ENCODE results near the gene EHBP1. TPM values are rescaled to one million over a fixed set of nuclear protein-coding genes. Genes with fewer than 3 reads are reported as not detected.

Gene EHBP1
- total and polyA plus RNA-seq, 2 donors (not counting 1 experiment from before 2014, with no cell fraction given): 129 to 191 TPM

DNA sequence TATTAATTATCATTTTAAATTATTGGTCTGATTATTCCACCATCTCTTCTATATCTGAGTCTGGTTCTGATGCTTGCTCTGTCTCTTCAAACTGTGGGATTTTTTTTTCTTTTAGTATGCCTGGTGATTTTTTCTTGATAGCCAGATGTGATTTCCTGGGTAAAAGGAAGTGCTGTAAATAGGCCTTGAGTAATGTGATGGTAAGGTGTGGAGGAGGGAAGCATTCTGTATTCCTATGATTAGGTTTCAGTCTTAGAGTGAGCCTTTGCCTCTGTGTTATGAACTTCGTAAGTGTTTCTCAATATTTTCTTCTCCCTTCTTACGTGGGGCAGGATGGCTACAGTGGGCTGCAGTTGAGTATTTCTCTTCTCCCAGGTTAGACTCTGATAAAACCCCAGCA is 103.0 kb downstream of the EHBP1 start:
- Histone ChIP-seq H2AFZ (ENCODE audit: low read length) (no peak overlapping the region), H4K20me1 (ENCODE audit: control insufficient read depth, extremely low read depth, insufficient read depth, low read length) (no peaks in the 10 kb centered on the region), H3K9me3 (ENCODE audit: control insufficient read depth, insufficient read depth, low read depth, low read length) (no peaks in the 10 kb centered on the region), H3K79me2 (ENCODE audit: control insufficient read depth, insufficient read depth, low read length) (peaks cover 26% of the 10 kb centered on the region), H3K4me2 (ENCODE audit: extremely low read depth, insufficient read depth, low read length) (no peak overlapping the region), H3K36me3 (ENCODE audit: control insufficient read depth, insufficient read depth, low read length) (no peaks in the 10 kb centered on the region), H3K4me1 (ENCODE audit: control insufficient read depth, extremely low read depth, insufficient read depth, low read length) (peaks cover 2% of the 10 kb centered on the region), H3K4me3 (replicated peaks in 1 of 4; ENCODE audit: control extremely low read depth in 1 of 4, insufficient read depth in 1 of 4, low read depth in 3 of 4, low read length in 4 of 4) (no peak overlapping the region), H3K27me3 (ENCODE audit: control insufficient read depth, insufficient read depth, low read length) (no peaks in the 10 kb centered on the region), H3K9ac (ENCODE audit: insufficient read depth, low read length) (no peak overlapping the region), H3K27ac (ENCODE audit: insufficient read depth, low read length) (no peak overlapping the region)
- no peak for TF ChIP-seq CTCF (conservative IDR thresholded peaks at IDR 0.05 in 1 of 2, IDR thresholded peaks at IDR 0.05 in 1 of 2; ENCODE audit: low read depth in 1 of 2, low read length in 2 of 2)
- TF ChIP-seq EZH2 (IDR thresholded peaks at IDR 0.05; ENCODE audit: low read length, missing control alignments): no peak
- DNase-seq (ENCODE audit: low read depth in 2 of 2): no peak

GRCh38 chr2:62811086-62811485 is 105.6 kb downstream of the EHBP1 start:
- no peak for TF ChIP-seq CTCF (conservative IDR thresholded peaks at IDR 0.05 in 1 of 2, IDR thresholded peaks at IDR 0.05 in 1 of 2; ENCODE audit: low read depth in 1 of 2, low read length in 2 of 2)
- TF ChIP-seq EZH2 (IDR thresholded peaks at IDR 0.05; ENCODE audit: low read length, missing control alignments): no peak
- no peak overlapping the region for H3K27ac ChIP-seq (ENCODE audit: insufficient read depth, low read length)

GRCh38 chr2:62811972-62812371 is 106.5 kb downstream of the EHBP1 start:
- Histone ChIP-seq H3K4me2 (ENCODE audit: extremely low read depth, insufficient read depth, low read length) (no peak overlapping the region), H2AFZ (ENCODE audit: low read length) (no peak overlapping the region), H3K4me3 (replicated peaks in 1 of 4; ENCODE audit: control extremely low read depth in 1 of 4, insufficient read depth in 1 of 4, low read depth in 3 of 4, low read length in 4 of 4) (no peak overlapping the region), H3K9ac (ENCODE audit: insufficient read depth, low read length) (no peak overlapping the region), H3K9me3 (ENCODE audit: control insufficient read depth, insufficient read depth, low read depth, low read length) (no peaks in the 10 kb centered on the region), H4K20me1 (ENCODE audit: control insufficient read depth, extremely low read depth, insufficient read depth, low read length) (peaks cover 2% of the 10 kb centered on the region), H3K79me2 (ENCODE audit: control insufficient read depth, insufficient read depth, low read length) (peaks cover 33% of the 10 kb centered on the region), H3K27me3 (ENCODE audit: control insufficient read depth, insufficient read depth, low read length) (no peaks in the 10 kb centered on the region), H3K27ac (ENCODE audit: insufficient read depth, low read length) (no peak overlapping the region), H3K36me3 (ENCODE audit: control insufficient read depth, insufficient read depth, low read length) (no peaks in the 10 kb centered on the region), H3K4me1 (ENCODE audit: control insufficient read depth, extremely low read depth, insufficient read depth, low read length) (peaks cover 2% of the 10 kb centered on the region)
- DNase-seq (ENCODE audit: low read depth in 2 of 2): no peak
- TF ChIP-seq CTCF (conservative IDR thresholded peaks at IDR 0.05 in 1 of 2, IDR thresholded peaks at IDR 0.05 in 1 of 2; ENCODE audit: low read depth in 1 of 2, low read length in 2 of 2): no peak
- TF ChIP-seq EZH2 (IDR thresholded peaks at IDR 0.05; ENCODE audit: low read length, missing control alignments): no peak

More at GRCh38 chr2:62811086-62811485, 105.6 kb downstream of the EHBP1 start:
- Histone ChIP-seq H3K4me1 (ENCODE audit: control insufficient read depth, extremely low read depth, insufficient read depth, low read length) (peaks cover 2% of the 10 kb centered on the region), H3K4me2 (ENCODE audit: extremely low read depth, insufficient read depth, low read length) (no peak overlapping the region), H3K27me3 (ENCODE audit: control insufficient read depth, insufficient read depth, low read length) (no peaks in the 10 kb centered on the region), H3K9ac (ENCODE audit: insufficient read depth, low read length) (no peak overlapping the region), H2AFZ (ENCODE audit: low read length) (no peak overlapping the region), H3K36me3 (ENCODE audit: control insufficient read depth, insufficient read depth, low read length) (no peaks in the 10 kb centered on the region), H3K79me2 (ENCODE audit: control insufficient read depth, insufficient read depth, low read length) (peaks cover 30% of the 10 kb centered on the region), H3K4me3 (replicated peaks in 1 of 4; ENCODE audit: control extremely low read depth in 1 of 4, insufficient read depth in 1 of 4, low read depth in 3 of 4, low read length in 4 of 4) (no peak overlapping the region), H3K9me3 (ENCODE audit: control insufficient read depth, insufficient read depth, low read depth, low read length) (no peaks in the 10 kb centered on the region), H4K20me1 (ENCODE audit: control insufficient read depth, extremely low read depth, insufficient read depth, low read length) (peaks cover 2% of the 10 kb centered on the region)
- DNase-seq (ENCODE audit: low read depth in 2 of 2): no peak

Measured in fibroblast of lung (primary cell).